ENCODE data around the gene GALNT7. TPM values are rescaled to one million over a fixed set of nuclear protein-coding genes. Genes with fewer than 3 reads are reported as not detected.

GALNT7 gene
- total RNA-seq, 2 donors from 2014 or later = 12.5 to 13.7 TPM

- Mint-ChIP-seq H3K4me3 (no peak overlapping the region), H3K4me1 (peaks cover 13% of the 10 kb centered on the region), H3K36me3 (ENCODE audit: low read depth) (peaks cover 7% of the 10 kb centered on the region), H3K27me3 (no peaks in the 10 kb centered on the region), H3K27ac (no peak overlapping the region)
- DNase-seq = peak in 1 of 3 donors; percentile 37
- ATAC-seq = peak; percentile 74
- no peaks in the 10 kb centered on the region for H3K9me3 ChIP-seq (ENCODE audit: control insufficient read depth, low read length, poor library complexity, severe bottlenecking)
Measured at GRCh38 chr4:173257732-173258717, 89.4 kb downstream of the GALNT7 start.

GRCh38 chr4:173258866-173259265, 90.3 kb downstream of the GALNT7 start:
- no peak overlapping the region for H3K27ac Mint-ChIP-seq
- peaks cover 8% of the 10 kb centered on the region for H3K4me1 Mint-ChIP-seq
- no peaks in the 10 kb centered on the region for H3K27me3 Mint-ChIP-seq
- no peaks in the 10 kb centered on the region for H3K9me3 ChIP-seq (ENCODE audit: control insufficient read depth, low read length, poor library complexity, severe bottlenecking)
- no peak for ATAC-seq
- no peak overlapping the region for H3K4me3 Mint-ChIP-seq
- DNase-seq = no peak
- H3K36me3 Mint-ChIP-seq (ENCODE audit: low read depth) = peaks cover 2% of the 10 kb centered on the region

- Mint-ChIP-seq H3K27ac (peak overlapping the region; percentile 49), H3K4me1 (peaks cover 12% of the 10 kb centered on the region), H3K4me3 (no peak overlapping the region), H3K27me3 (no peaks in the 10 kb centered on the region), H3K36me3 (ENCODE audit: low read depth) (peaks cover 2% of the 10 kb centered on the region)
- no peaks in the 10 kb centered on the region for H3K9me3 ChIP-seq (ENCODE audit: control insufficient read depth, low read length, poor library complexity, severe bottlenecking)
- no peak for ATAC-seq
- DNase-seq = no peak
Measured at GRCh38 chr4:173259310-173259709, 90.7 kb downstream of the GALNT7 start.

- Mint-ChIP-seq H3K4me1 (peaks cover 15% of the 10 kb centered on the region), H3K27ac (no peak overlapping the region), H3K36me3 (ENCODE audit: low read depth) (peaks cover 2% of the 10 kb centered on the region), H3K4me3 (no peak overlapping the region), H3K27me3 (no peaks in the 10 kb centered on the region)
- no peaks in the 10 kb centered on the region for H3K9me3 ChIP-seq (ENCODE audit: control insufficient read depth, low read length, poor library complexity, severe bottlenecking)
- DNase-seq (no peak), ATAC-seq (no peak)
Measured at GRCh38 chr4:173261052-173261451, 92.4 kb downstream of the GALNT7 start.

- no peak for ATAC-seq
- no peak for DNase-seq
- no peaks in the 10 kb centered on the region for H3K9me3 ChIP-seq (ENCODE audit: control insufficient read depth, low read length, poor library complexity, severe bottlenecking)
- Mint-ChIP-seq H3K36me3 (ENCODE audit: low read depth) (no peaks in the 10 kb centered on the region), H3K4me1 (peaks cover 17% of the 10 kb centered on the region), H3K4me3 (no peak overlapping the region), H3K27me3 (no peaks in the 10 kb centered on the region), H3K27ac (no peak overlapping the region)
Measured at GRCh38 chr4:173262375-173262774, 93.8 kb downstream of the GALNT7 start.

GRCh38 chr4:173264245-173264644, 95.6 kb downstream of the GALNT7 start:
- peak overlapping the region; percentile 47 for H3K27ac Mint-ChIP-seq
- peak; percentile 18 for ATAC-seq

GRCh38 chr4:173264684-173265185, 96.1 kb downstream of the GALNT7 start:
- no peaks in the 10 kb centered on the region for H3K9me3 ChIP-seq (ENCODE audit: control insufficient read depth, low read length, poor library complexity, severe bottlenecking)

More at GRCh38 chr4:173264245-173264644, 95.6 kb downstream of the GALNT7 start:
- Mint-ChIP-seq H3K27me3 (no peaks in the 10 kb centered on the region), H3K36me3 (ENCODE audit: low read depth) (no peaks in the 10 kb centered on the region), H3K4me1 (peaks cover 20% of the 10 kb centered on the region), H3K4me3 (peak overlapping the region; percentile 31)
- H3K9me3 ChIP-seq (ENCODE audit: control insufficient read depth, low read length, poor library complexity, severe bottlenecking) = no peaks in the 10 kb centered on the region
- DNase-seq = no peak

GRCh38 chr4:173265751-173266150, 97.1 kb downstream of the GALNT7 start:
- ATAC-seq (no peak), DNase-seq (no peak)
- Mint-ChIP-seq H3K36me3 (ENCODE audit: low read depth) (no peaks in the 10 kb centered on the region), H3K27me3 (no peaks in the 10 kb centered on the region), H3K27ac (no peak overlapping the region), H3K4me1 (peaks cover 21% of the 10 kb centered on the region), H3K4me3 (no peak overlapping the region)
- no peaks in the 10 kb centered on the region for H3K9me3 ChIP-seq (ENCODE audit: control insufficient read depth, low read length, poor library complexity, severe bottlenecking)

More at GRCh38 chr4:173264684-173265185, 96.1 kb downstream of the GALNT7 start:
- Mint-ChIP-seq H3K27ac (peak overlapping the region; percentile 47), H3K36me3 (ENCODE audit: low read depth) (no peaks in the 10 kb centered on the region), H3K4me1 (peaks cover 21% of the 10 kb centered on the region), H3K4me3 (peak overlapping the region; percentile 21), H3K27me3 (no peaks in the 10 kb centered on the region)
- ATAC-seq = peak; percentile 73
- DNase-seq = no peak

GRCh38 chr4:173267711-173268110, 99.1 kb downstream of the GALNT7 start:
- no peaks in the 10 kb centered on the region for H3K9me3 ChIP-seq (ENCODE audit: control insufficient read depth, low read length, poor library complexity, severe bottlenecking)
- Mint-ChIP-seq H3K27ac (no peak overlapping the region), H3K4me1 (peaks cover 21% of the 10 kb centered on the region), H3K36me3 (ENCODE audit: low read depth) (peaks cover 2% of the 10 kb centered on the region), H3K27me3 (no peaks in the 10 kb centered on the region), H3K4me3 (no peak overlapping the region)
- ATAC-seq (no peak), DNase-seq (no peak)

- no peaks in the 10 kb centered on the region for H3K27me3 Mint-ChIP-seq
- DNase-seq = no peak
- H3K36me3 Mint-ChIP-seq (ENCODE audit: low read depth) = peaks cover 2% of the 10 kb centered on the region
- H3K9me3 ChIP-seq (ENCODE audit: control insufficient read depth, low read length, poor library complexity, severe bottlenecking) = no peaks in the 10 kb centered on the region
- no peak overlapping the region for H3K4me3 Mint-ChIP-seq
- no peak overlapping the region for H3K27ac Mint-ChIP-seq
- H3K4me1 Mint-ChIP-seq = peaks cover 18% of the 10 kb centered on the region
- no peak for ATAC-seq
Measured at GRCh38 chr4:173269280-173269679, 100.7 kb downstream of the GALNT7 start.

- H3K36me3 Mint-ChIP-seq (ENCODE audit: low read depth) = peaks cover 2% of the 10 kb centered on the region
- no peak overlapping the region for H3K4me3 Mint-ChIP-seq
- H3K4me1 Mint-ChIP-seq = peaks cover 10% of the 10 kb centered on the region
- ATAC-seq = no peak
- no peak for DNase-seq
- H3K9me3 ChIP-seq (ENCODE audit: control insufficient read depth, low read length, poor library complexity, severe bottlenecking) = no peaks in the 10 kb centered on the region
- H3K27me3 Mint-ChIP-seq = no peaks in the 10 kb centered on the region
- H3K27ac Mint-ChIP-seq = no peak overlapping the region
Measured at GRCh38 chr4:173270312-173271027, 101.9 kb downstream of the GALNT7 start.

- H3K36me3 Mint-ChIP-seq (ENCODE audit: low read depth) = peaks cover 2% of the 10 kb centered on the region
- DNase-seq (no peak), ATAC-seq (no peak)
- H3K27ac Mint-ChIP-seq = no peak overlapping the region
- H3K4me1 Mint-ChIP-seq = peaks cover 7% of the 10 kb centered on the region
- no peaks in the 10 kb centered on the region for H3K9me3 ChIP-seq (ENCODE audit: control insufficient read depth, low read length, poor library complexity, severe bottlenecking)
- H3K27me3 Mint-ChIP-seq = no peaks in the 10 kb centered on the region
- H3K4me3 Mint-ChIP-seq = no peak overlapping the region
Measured at GRCh38 chr4:173272314-173272713, 103.7 kb downstream of the GALNT7 start.

GRCh38 chr4:173272996-173273395, 104.4 kb downstream of the GALNT7 start:
- no peak for ATAC-seq
- Mint-ChIP-seq H3K4me1 (peaks cover 5% of the 10 kb centered on the region), H3K4me3 (no peak overlapping the region), H3K27me3 (no peaks in the 10 kb centered on the region), H3K27ac (no peak overlapping the region), H3K36me3 (ENCODE audit: low read depth) (peaks cover 2% of the 10 kb centered on the region)
- no peaks in the 10 kb centered on the region for H3K9me3 ChIP-seq (ENCODE audit: control insufficient read depth, low read length, poor library complexity, severe bottlenecking)
- DNase-seq = no peak
